GM19463 (cell line): ENCODE results near the gene RFLNA.

Experiments used
- ATAC-seq: cut with Tn5 transposase; IDR thresholded peaks from one replicate; pipeline ENCODE4 v1.9.1; 2021; ENCODE audit warnings: mild to moderate bottlenecking, moderate library complexity; ENCODE audit not compliant: unreplicated experiment

RFLNA gene

DNA sequence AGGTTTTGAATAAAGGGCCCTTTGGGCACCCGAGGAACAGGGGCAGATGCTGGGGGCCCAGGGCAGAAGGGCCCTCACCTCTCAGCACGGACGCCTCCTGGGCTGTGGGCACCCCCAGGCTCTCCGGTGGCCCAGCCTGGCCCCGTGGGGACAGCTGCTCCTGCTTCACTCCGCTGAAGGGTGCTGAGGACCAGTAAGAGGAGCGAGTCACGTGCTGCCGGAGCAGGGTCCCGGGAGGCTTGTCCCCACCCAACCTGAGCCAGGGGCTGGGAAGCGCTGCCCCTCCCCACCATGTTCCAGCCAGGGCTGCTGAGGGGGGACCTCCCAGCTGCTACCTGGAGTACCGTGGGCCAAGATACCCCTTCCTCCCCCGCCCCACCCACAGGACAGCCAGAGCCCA, 59.5 kb downstream of the RFLNA start:
- ATAC-seq: no peak

DNA sequence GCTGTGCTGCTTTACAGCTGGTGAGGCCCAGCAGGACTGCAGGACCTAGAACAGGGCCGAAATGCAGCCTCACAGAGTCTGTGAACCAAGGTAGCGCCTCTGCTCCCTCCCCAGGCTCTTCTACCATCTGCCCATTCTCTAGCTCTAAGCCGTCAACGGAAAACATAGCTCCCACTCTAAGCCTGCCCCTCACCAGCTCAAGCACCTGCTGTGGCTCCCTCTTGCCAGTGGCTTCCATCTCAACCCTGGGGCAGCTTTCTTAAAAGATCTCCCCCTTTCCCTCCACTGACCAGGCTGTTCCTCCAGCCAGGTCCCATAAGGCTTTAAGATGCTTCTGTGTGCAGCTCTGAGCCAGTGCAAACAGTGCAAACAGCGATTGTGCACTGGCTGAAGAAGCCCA, 61.3 kb downstream of the RFLNA start:
- ATAC-seq: no peak

DNA sequence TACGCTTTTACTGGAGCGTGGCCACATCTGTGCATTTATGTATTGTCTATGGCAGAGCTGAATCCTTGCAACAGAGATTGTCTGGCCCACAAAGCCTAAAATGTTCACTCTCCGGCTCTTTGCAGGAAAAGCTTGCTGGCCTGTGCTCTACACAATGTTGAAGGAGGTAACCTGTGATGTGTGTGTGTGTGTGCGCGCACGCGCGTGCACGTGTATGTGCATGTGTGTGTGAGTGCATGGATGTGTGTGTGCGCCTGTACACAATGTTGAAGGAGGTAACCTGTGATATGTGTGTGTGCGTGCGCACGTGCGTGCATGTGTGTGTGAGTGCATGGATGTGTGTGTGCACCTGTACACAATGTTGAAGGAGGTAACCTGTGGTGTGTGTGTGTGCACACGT, 62.7 kb downstream of the RFLNA start:
- ATAC-seq: no peak

DNA sequence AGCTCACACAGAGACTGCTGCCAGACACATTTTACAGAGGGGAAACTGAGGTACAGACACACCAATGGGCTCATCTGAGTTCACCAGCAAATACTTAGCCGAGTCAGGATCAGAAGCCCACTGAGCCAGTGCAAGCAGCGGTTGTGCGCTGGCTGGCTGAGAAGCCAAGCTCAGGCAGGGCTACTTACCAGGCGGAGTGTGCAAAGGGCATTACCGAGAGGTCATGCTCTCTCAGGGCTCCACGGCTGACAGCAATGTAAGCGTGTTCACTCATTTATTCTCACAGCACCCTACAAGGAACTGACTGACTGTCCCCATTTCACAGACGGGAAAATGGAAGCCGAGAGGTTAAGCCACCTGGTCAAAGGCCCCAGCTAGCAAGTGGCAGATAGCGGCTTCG, 63.7 kb downstream of the RFLNA start:
- no peak for ATAC-seq

DNA sequence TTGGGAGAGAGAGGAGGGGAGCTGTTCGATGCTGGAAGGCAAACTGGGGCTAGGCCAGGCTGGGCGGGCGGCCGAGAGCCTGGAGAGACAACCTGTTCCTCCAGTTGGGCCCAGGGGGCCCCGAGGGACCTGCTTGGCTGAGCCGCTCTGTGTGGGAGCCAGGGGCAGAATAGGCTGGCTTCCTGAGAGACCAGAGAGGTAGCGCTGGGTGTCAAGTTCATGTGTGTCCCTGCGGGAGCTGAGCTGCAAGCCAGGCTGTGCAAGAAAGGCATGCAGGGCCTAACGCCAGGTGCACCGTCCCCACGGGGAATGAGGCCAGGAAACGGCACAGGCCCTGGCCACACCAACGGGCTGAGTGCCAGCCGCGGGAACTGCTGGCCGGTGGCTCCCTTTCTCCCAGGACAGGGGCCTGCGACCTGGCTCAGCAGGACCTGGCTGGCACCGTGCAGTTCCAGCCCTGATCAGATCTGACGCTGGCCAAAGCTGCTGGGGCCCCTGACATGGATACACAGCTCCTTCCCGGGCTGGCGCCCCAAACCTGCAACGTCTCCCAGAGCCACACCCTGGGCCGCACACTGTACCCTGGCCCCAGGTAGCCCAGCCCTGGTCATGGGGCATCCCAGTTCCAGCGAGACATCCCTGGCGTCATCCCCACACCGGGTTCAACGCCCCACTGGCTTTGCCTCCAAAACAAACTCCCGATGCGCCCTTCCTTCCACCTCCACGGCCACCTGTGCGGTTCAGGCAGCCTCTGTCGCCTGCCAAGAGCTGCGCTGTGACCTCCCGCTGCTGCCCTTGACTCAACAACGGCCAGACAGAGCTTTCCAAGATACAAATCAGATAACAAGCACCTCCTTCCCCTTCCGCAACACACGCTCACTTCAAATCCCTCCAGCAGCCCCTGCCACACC, 65.0 kb downstream of the RFLNA start:
- no peak for ATAC-seq

DNA sequence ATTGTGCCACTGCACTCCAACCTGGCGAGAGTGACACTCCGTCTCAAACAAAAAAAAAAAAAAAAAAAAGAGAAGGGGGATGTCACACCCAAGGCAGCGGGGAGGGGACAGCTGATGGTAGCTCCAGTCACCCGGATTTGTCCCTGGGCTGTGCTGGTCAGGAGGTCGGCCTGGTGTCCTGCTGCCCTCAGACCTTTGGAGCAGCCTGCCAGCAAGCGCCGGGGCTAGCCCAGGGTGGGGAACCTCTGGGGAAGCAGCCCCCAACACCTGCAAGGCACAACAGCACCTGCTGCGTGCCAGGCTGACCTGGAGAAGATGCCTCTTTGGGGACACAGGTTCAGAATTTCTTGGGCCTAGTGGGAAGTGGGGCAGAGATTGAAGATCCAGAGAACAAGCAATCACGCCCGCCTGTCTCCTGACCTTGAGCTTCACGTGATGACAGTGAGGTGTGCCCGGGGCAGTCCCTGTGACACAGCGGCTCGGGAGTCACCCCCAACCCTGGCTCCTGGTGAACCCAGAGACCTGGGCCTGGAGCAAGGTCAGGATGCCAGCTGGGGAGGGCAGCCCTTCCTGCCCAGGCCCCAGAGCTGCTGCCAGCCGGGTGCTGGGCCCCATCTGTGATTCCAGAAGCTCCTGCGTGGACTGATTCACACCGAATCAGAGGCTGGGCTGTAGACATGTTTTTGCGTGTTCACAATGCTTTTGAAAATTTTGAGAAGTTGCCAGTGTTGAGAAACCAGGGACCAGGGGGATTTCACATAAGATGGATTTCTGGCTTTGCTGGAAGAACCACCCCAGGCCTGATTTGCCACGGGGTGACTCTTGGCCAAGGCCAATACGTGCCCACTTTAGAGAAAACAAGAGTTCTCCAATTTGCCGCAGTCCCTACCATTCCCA, 66.4 kb downstream of the RFLNA start:
- no peak for ATAC-seq

DNA sequence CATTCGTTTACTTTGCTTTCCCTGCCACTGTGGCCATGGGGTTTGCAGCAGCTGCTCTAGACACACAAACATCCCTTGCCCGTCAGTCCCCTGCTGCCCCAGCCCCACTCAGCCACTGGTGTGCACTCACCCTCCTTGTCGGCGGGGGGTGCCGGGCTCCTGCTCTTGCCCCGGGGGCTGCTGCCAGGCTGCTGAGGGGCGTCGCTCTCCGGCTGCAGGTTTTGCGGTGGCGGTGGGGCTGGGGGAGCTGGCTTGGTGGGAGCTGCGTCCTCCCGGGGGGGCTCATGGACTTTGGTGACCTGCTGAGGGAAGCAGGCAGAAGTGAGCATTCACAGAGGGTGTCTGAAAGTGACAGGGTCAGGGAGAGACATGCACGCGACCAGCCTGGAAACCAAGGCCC, 67.1 kb downstream of the RFLNA start:
- ATAC-seq: no peak

DNA sequence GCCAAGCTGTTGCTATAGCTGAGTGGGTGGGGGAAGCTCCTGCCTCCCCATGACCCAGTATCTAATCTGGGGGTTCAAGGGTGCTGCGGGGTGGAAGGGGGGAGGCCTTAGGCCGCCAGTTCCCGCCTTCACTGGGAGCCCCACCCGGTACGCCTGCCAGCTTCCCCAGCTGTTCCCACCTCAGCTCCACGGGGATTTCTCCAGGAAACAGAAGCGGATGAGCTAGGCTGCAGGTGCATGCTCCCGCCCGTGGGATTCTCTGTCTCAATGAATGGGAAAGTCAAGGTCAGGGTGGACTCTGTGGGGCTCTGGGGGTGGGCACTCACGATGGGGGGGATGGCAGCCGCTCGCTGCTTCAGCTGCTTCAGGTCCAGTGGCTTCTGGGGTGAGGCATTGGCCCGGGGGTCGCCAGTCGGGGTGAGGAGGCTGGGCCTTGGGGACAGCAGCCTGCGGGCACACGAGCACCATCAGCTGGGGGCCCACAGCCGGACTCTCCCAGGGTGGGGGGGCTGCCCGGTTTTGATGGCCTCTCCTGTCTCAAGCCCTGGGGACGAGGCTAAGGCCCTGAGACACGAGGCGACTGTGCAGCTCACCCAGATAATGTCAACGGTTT, 68.6 kb downstream of the RFLNA start:
- ATAC-seq: no peak

DNA sequence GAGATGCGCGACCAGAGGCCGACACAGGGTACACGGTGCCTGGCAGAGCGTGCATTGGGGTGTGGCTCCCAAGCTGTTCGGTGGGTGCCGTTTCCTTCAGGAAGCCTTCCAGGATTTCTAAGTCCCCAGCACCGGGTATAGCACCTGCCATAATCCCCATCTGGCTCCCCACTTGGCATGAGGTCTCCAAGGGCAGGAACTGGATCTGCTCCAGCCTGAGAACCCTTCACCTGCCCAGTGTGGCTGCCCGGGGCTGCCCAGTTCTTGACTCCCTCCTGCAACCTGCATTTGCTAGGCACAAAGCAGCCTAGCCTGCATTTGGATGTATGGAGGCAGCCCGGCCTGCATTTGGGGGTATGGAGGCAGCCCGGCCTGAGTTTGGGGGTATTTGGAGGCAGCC, 69.7 kb downstream of the RFLNA start:
- ATAC-seq: no peak
